GM20000 (cell line): ENCODE results near the gene RIC3.

Source experiments
- DNase-seq: peaks from one replicate; pipeline ENCODE4 v3.0.0; 2012; ENCODE audit warnings: low spot score
- TF ChIP-seq, protein P1 (sequence below): IDR thresholded peaks from 2 replicates; pipeline ENCODE4 v1.5.1; 2012; ENCODE audit warnings: mild to moderate bottlenecking, control low read depth; ENCODE audit errors: extremely low read depth, missing control alignments

Gene RIC3

GRCh38 chr11:8061555-8062428, 107.0 kb downstream of the RIC3 start:
- TF ChIP-seq, protein P1, sequence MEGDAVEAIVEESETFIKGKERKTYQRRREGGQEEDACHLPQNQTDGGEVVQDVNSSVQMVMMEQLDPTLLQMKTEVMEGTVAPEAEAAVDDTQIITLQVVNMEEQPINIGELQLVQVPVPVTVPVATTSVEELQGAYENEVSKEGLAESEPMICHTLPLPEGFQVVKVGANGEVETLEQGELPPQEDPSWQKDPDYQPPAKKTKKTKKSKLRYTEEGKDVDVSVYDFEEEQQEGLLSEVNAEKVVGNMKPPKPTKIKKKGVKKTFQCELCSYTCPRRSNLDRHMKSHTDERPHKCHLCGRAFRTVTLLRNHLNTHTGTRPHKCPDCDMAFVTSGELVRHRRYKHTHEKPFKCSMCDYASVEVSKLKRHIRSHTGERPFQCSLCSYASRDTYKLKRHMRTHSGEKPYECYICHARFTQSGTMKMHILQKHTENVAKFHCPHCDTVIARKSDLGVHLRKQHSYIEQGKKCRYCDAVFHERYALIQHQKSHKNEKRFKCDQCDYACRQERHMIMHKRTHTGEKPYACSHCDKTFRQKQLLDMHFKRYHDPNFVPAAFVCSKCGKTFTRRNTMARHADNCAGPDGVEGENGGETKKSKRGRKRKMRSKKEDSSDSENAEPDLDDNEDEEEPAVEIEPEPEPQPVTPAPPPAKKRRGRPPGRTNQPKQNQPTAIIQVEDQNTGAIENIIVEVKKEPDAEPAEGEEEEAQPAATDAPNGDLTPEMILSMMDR: no peak
- no peak for DNase-seq

DNA sequence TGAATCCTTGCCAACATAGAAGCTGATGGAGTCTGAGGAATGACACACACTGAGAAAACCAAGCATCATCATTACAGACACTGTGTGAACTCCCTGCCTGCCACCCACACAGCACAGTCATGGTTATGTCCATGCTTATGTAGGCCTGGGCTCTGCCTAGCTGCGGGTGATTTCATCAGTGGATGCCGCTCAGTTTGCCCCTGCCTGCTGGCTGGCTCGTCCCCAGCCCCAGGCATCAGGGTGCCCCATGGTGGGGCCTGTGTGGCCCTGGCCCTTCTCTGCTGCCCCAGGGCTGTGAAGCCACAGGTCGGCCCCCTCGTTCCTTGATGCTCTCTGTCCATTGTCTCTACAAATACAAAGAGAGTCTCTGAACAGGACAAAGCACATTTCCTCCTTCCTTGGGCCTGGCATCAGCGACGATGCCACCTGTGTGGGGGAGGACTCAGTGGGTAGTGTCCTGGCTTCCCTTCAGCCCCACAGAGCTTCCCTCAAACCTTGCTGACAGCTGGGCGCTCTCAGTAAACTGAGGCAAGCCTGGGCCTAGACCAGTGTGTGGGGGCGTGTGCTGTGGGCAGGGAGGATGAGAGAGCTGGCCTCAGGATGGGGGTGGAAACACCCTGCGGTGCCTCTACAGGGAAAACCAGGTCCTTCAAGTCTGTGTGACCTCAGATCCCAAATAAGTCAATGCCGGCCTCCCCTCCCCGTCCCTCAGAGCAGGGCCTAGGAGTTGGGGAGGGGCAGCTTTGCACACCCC, 107.8 kb downstream of the RIC3 start:
- TF ChIP-seq, protein P1: no peak
- DNase-seq: no peak

DNA sequence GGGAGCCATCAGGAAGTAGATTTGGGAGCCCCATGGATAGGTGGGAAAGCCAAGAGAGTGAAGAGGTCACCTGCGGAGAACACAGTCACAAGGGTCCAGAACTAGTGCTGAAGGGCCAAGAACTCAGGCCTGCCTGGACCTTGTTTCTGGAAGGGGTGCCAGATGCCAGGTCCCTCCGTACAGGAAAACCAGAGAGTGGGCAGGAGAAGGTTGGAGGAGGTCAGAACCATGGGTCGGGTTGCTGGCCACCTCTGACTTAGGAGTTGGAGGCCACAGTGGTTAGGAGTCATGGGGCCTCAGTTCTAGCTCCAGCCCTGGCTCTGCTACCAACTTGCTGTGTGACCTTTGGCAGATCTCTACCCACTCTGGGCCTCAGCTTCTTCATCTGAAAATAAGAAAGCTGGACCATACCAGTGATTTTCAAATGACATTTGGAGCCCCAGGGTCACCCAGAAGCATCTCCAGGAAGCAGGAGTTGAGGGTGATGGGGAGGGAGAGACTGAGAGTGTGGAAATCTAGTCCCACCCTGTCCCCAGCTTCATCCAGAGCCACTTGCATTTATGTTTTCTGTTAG, 108.6 kb downstream of the RIC3 start:
- TF ChIP-seq, protein P1: no peak
- no peak for DNase-seq

- TF ChIP-seq, protein P1: no peak
- DNase-seq: no peak
Measured at GRCh38 chr11:8059571-8060011, 109.2 kb downstream of the RIC3 start.

DNA sequence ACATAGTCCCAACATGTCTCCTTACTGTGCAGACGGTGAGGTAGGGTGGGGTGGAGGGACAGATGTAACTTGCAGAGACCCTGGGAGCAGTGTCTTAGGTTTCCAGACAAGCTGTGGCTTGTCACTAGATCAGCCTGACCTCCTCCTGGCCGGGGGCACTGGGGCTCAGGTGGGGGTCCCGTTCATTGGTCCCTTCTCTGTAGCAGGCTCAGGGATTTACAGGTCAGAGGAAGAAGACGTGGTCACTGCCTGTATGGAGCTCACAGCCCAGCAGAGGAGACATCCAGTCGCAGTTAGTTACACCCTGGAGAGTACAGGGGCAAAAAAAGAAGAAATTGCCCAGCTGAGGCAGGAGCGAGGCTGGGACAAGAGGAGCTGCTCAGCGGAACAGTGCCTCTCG, 109.8 kb downstream of the RIC3 start:
- TF ChIP-seq, protein P1: no peak

DNA sequence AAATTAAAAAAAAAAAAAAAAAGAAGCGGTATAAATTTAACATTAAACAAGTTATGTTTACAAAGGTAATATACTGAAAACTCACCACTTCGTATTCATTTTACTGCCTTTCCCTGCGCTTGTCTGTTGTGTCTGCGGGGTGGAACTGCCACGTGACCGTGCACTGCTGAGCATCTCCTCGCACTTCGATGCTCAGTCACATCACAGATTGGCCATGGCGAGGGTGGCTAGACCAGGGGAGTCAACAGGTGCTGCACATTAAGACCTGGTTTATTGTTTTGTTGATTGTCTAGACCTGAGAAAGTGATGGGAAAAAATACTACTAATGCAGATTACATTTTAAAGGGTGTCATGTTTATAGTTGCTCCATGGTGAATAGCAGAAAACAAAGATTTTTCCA, 110.6 kb downstream of the RIC3 start:
- no peak for DNase-seq
- TF ChIP-seq, protein P1: no peak

More for the DNA sequence above, 109.8 kb downstream of the RIC3 start:
- DNase-seq: no peak
